GM19324 (cell line): ENCODE results near the gene OR6N2.

Source experiments
- ATAC-seq: cut with Tn5 transposase; IDR thresholded peaks from one replicate; pipeline ENCODE4 v1.9.1; 2021; ENCODE audit warnings: mild to moderate bottlenecking, moderate library complexity; ENCODE audit not compliant: unreplicated experiment, low FRiP score

The OR6N2 gene, protein sequence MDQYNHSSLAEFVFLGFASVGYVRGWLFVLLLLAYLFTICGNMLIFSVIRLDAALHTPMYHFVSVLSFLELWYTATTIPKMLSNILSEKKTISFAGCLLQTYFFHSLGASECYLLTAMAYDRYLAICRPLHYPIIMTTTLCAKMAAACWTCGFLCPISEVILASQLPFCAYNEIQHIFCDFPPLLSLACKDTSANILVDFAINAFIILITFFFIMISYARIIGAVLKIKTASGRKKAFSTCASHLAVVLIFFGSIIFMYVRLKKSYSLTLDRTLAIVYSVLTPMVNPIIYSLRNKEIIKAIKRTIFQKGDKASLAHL

DNA sequence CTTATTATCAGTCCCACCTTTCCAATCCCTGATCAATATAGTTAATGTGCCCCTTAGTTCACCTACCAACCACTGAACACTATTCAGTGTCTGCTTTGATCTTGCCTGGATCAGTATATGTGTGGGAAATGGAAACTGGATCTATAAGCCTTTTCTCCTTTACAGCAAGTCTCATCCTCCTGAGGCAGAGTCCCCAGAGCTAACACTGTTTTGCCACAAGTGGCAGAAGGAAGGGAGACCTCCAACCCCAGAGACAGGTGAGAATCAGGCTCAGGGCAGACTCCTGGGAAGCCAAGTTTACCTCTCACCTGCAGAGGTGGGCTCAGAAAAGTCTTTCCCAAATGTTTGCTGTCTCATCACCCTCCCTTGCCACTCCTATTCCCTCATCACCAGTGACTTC, at the start of gene OR6N2:
Gene OR6N2, minus strand, starts transcription at position 101 of the 400 bp plus-strand sequence. CDS start 3,569 bp downstream, outside the sequence.
- no peak for ATAC-seq

DNA sequence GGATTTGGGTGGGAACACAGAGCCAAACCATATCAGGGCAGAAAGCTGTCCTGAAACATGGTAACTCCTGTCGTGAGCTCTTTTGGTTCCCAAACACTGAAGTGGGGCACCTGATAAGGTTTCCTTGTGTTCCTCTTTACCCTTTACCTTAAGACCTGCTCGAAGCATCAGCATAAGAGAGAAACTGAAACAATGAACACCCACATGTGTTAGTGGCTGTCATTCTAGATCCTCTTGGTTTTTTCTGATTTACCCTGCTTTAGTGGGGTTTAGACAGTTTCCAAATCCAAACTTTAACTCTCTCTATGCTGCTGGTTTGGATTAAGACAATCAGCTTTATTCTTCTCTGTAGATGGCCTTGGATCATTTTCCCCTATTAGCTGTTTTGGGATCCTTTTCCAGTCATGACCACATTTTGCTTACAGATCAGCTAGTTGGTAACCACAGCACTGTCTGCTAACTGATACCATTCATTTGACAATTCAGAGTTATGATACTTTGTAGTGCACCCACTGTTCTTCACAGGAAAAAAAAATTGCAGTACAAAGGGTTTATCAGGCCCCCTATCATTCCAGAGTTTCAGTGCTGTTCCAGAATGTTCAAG, 49.2 kb upstream of the OR6N2 start:
- no peak for ATAC-seq

DNA sequence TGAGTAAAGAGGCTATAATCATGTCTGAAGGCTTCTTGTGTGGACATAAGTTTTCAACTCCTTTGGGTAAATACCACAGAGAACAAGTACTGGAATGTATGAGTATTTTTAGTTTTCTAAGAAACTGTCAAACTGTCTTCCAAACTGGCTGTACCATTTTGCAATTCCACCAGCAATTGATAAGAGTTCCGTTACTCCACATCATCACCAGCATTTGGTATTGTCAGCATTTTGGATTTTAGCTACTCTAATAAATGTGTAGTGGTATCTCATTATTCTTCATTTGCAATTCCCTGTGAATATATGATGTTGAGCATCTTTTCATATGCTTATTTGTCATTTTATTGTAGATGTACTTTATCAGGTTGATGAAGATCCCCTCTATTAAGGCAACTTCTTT, 40.7 kb upstream of the OR6N2 start:
- no peak for ATAC-seq

DNA sequence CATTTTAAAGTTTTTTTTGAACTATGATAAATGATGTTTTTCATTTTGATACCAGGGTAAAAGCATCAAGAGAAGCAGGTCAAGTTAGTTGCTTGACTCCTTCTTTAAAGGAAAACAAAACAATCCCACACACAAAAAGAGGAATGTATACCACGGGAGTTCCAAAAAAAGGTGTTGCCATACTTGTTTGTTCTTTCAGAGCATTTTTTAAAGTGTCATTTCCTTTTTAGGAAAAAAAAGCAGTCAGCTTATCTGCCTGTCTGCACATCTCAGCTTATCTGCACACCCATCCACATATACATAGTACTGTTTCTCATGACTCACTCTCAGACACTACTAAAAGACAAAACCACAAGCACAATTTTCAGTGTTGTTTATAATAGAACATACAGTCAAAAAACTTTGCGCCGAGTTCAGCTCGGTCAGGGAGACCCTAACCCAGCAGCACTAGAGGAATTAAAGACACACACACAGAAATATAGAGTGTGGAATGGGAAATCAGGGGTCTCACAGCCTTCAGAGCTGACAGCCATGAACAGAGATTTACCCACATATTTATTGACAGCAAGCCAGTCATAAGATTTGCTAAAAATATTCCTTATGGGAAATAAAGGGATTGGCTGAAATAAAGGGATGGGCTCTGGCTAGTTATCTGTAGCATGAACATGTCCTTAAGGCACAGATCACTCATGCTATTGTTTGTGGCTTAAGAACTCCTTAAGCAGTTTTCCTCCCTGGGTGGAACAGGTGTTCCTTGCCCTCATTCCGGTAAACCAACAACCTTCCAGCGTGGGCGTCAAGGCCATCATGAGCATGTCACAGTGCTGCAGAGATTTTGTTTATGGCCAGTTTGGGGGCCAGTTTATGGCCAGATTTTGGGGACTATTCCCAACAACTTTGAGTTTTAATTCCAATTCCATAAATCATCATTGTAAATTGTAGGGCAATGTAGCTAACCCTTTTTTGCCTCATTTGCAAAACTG, 38.7 kb upstream of the OR6N2 start:
- ATAC-seq: no peak

DNA sequence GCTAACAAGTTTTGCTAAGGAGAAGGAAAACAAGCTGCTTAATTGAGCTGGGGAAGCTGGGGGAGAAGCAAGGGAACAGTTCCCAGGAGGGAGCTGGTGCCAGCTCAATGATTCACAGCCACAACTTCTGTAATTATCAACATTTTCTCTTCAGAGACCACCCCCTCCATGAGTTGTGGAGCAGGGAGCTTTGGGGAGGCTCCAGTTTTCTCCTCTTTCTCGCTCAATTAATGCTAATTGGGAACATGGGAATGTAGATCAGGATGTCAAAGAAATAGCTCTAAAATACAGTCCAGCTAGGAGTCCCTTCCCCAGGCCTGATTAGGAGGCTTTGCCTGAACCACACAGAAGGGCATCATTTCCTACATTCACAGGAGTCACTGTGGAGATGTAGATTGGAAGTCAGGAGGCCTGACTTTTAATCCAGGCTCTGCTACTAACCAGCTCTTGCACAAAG, 38.0 kb upstream of the OR6N2 start:
- ATAC-seq: no peak

DNA sequence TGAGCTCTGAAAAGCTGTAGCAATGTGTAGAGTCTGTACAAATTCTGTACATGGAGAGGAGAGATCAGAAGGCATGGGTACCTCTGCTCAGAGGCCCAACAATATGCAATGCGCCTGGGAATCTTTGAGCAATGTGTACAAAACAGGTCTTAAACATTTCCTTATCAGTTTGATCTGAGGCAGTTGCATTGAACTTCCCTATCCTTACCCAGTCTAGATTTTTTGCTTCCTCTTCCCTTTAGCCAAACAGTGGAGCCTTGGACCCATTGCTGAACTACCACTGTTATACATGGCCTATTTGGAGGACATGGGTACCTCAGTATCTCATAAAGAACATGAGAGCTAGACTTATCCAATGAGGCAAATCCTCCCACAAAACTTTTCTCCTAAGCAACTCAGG, 37.6 kb upstream of the OR6N2 start:
- no peak for ATAC-seq

DNA sequence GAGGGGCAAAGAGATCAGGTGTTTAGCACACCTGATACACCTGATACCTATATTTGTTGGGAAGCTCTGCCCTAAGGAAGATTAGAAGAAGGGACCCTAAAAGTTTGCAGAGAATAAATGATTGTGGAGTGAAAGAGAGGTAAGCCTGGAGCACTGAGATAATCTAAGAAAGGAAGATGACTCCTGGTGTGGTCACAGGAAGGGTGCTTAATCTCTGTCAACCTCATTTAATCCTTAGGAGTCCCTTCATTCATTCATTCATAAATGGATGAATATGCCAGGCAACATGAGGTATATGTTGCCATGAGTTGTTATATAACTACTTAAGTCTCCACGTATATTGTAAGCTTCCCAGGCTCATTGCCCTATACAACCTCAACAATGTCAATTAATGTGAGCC, 34.0 kb upstream of the OR6N2 start:
- no peak for ATAC-seq

DNA sequence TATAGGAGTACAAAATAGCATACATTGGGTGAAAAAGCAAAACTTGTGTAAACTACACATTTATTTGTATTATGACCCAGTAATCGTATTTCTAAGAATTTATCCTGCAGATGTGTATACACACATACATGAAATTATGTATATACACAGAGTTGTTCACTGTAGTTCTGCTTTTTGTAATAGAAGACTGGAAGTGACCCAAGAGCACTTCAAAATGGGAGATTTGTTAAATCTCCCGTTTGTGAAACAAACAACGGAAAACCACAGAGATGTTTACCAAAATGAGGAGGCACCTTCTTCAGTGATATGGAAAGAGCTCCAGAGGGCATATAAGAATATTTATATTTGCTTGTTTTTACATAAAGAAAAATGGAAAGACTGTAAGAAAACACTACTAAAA, 32.2 kb upstream of the OR6N2 start:
- no peak for ATAC-seq

DNA sequence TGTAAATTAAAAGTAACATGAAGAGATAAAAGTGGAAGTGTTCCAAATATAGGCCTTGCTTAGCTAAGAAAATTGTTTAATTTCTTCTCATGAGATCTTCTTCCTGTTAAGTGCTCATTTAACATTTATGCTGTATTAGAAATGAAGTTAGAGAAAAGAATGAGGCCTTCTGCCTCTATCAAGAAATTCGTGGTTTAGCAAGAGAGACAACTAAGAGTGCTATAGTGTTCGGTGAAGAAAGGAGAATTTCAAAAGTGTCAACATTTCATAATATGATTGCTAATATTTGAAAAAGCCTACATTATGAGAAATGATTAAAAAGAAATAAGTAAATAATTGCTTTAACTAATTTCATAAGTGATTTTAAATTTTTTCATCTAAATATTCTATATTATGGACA, 31.3 kb upstream of the OR6N2 start:
- no peak for ATAC-seq

DNA sequence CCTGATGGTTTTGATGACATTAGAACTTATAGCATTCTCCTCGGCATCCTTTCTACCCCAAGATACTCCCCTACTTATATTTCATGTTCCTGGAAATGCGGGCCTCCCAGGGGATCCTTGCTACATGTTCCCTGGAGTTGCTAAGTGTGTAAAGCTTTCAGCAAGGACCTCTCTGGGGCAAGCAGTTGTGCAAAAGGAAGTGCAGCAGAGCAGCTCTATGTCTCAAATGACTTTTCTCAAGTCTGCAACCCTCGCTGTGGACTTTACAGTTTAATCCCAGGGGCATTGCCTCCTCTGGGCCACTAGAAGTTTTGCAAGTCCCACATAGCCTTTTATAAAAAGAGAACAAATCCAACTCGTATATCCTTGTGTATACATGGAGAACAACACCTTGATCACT, 29.3 kb upstream of the OR6N2 start:
- no peak for ATAC-seq

DNA sequence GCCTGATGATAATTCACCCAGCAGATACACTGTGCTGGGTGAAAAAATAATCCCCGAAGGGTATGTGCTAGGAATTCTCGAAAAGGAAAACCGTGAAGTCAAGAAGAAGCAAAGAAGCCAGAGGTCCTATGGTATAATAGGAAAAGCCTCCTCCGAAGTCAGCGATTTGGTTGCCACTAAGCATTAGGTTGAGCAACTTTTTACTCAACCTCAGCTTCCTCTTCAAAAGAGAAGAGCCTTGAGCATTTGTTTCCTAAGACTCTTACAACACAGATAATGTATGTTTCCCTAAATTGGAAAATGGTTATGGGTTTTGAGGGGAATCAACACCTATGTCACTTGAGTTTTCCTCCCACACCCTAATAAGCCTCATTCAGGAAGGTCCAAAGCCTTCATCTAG, 28.9 kb upstream of the OR6N2 start:
- no peak for ATAC-seq

DNA sequence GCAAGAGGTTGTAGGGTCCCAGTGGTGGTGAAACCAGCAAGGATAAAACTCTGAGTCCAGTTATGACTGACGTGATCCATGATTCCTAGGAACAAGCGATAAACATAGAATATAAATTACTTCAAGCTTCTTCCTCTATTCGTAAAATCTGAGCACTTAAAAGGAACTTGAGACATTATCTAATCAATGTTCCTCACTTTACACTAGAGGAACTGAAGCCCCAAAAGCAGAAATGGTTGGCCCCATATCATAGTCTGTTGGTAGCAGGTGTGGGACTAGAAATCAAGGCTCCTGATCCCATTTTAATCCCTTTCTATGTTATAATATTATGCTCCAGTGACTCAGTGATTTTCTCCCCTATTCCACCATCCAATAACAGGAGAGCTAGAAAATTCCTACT, 28.3 kb upstream of the OR6N2 start:
- ATAC-seq: no peak

DNA sequence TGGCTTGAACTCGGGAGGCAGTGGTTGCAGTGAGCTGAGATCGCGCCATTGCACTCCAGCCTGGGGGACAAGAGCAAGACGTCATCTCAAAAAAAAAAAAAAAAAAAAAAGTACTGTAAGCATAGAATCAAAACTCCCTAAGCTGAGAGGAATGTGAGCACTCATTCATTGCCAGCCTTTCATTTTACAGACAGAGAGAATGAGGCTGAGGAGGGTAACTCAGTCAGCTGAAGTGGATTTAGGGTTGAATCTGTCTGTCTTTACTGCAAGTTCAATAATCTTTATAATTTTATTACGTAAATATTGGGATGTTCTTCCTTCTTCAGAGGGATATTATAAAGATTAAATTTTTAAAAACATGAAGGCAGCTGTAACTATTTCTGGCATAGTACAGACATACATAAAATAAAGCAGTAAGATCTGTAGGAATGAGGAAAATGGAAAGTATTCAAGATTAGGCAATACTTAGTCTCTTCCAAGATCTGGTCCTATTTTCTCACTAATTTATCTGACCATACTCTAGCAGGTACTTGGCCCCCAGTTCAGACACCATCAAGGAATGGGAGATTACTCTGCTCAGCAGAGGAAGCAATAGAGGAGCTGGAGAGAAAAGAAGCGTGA, 26.0 kb upstream of the OR6N2 start:
- ATAC-seq: no peak

DNA sequence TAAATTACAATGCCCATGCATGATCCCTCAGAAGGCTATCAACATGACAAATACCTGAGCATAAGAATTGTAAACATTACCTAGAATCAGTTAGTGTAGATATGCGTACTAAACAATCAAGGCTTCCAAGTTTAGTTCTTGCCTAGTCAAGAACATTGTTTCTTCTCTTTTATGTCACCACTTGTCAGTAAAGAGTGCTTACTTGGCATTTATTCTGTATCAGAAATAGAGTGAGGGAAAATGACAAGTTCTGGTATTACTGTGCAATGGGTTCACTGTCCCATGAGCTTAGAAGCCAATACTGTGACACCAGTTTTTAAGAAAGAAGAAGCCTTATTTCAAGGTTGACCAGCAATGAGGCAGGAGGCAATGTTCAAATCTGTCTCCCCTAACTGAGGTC, 22.7 kb upstream of the OR6N2 start:
- ATAC-seq: no peak

DNA sequence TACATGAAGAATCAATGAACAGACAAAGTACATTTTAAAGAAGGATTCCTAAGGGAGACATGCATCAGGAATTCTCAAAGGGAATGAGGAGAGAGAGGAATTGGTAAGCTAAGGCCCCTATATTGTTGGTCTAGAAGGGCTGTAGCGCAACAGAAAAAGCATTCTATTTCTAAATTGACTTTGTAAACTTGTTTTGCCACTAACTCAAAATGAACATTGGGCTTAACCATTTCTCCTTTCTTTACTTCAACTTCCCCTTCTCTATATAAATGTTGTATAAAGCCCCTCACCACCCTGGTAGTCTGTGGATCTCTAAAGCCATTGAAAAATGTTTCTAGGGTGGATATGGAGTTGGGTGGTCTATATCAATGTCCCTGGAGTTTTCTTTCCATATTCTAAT, 20.4 kb upstream of the OR6N2 start:
- no peak for ATAC-seq

DNA sequence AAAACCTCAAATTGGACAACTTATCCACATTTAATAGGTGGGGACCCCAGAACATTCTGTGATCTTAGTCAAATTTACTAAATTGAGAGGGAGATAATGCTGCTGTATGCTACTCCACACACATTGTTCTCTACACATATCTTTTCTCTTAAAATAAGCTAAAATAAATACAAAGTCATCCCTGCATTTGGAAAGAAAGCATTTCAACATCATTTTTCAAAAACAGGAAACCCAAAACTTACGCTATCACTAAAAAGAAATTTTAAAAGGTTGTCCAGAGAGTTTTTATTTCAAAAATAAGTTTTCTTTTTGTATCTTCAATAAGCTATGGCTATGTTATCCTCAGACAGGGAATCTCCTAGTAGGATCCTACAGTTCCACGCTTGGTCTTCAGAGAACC, 19.5 kb upstream of the OR6N2 start:
- ATAC-seq: no peak

DNA sequence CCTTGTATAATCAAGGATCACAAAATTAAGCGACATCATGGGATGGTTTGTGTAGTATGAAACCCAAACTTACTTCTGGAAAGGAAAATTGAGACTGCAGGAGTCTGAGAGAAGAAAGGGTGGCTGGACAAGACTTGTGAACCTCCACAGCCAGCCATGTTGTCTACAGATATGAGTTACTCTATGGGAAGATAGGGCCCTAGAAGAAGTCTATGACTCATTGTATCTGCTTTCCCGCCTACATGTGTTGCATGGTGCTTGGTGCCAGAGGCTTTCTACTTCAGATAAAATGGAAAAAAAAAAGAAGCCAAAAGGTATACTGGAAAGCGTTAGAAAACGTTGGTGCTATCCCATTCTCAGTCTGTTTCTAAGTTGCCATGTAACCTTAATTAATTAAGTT, 18.7 kb upstream of the OR6N2 start:
- ATAC-seq: no peak

DNA sequence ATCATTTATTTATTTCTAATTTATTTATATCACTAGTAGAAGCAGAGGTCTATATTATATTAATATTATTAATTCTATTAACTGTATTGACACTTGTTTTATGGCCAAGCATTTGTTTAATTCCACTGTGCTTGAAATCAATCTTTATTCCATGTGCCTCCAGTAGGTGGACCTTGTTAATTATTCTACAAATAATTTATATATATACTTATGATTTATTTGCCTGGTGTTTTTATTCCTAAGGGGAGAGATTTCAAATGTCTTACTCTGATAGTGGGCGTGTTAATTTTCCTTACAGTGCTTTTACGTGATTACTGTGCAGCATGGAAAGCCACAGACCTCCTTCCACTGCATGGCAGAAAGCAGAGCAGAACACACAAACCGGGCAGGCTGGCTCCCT, 17.5 kb upstream of the OR6N2 start:
- ATAC-seq: no peak

DNA sequence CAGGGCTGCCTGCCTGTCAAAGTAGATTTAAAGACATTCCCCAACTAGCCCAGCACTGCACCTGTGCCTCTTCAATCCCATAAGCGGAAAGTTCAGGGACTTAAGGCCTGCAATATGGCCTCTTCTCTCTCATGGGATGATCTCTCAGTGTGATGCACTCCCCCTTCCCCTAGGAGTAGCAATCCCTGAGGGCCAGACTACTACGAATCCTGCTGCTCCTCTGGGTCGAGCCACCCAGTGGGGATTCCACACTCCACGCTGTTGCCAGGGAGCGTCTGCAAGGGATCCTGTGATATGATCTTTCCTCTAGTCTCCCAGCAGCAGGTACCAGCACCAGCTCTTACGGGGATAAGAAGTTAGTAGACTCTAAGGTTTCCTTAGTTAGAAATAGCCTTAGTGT, 13.2 kb upstream of the OR6N2 start:
- ATAC-seq: no peak

DNA sequence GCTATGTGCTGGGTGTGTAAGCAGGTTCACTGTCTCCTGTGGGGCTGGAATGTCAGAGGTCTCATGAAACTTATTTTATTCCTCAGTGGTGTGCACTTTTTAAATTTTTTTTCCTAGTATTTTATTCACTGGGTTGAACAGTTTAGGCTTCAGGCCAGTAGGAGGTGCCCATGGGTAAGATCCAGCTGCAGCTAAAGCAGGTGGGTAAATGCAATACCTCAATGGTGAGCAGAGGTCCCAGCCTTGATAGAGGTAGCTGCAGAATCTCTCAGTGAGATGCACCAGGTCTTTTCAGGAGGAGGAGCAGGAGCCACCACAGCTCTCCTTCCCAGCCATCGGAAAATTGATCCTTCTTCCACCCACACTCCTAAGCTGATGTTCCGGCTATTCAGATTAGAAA, 12.6 kb upstream of the OR6N2 start:
- ATAC-seq: no peak
